Measurements from ENCODE around the gene OFD1.
A peak's percentile ranks its signal among the peaks of the same experiment; 100 is the strongest.

OFD1 gene, protein sequence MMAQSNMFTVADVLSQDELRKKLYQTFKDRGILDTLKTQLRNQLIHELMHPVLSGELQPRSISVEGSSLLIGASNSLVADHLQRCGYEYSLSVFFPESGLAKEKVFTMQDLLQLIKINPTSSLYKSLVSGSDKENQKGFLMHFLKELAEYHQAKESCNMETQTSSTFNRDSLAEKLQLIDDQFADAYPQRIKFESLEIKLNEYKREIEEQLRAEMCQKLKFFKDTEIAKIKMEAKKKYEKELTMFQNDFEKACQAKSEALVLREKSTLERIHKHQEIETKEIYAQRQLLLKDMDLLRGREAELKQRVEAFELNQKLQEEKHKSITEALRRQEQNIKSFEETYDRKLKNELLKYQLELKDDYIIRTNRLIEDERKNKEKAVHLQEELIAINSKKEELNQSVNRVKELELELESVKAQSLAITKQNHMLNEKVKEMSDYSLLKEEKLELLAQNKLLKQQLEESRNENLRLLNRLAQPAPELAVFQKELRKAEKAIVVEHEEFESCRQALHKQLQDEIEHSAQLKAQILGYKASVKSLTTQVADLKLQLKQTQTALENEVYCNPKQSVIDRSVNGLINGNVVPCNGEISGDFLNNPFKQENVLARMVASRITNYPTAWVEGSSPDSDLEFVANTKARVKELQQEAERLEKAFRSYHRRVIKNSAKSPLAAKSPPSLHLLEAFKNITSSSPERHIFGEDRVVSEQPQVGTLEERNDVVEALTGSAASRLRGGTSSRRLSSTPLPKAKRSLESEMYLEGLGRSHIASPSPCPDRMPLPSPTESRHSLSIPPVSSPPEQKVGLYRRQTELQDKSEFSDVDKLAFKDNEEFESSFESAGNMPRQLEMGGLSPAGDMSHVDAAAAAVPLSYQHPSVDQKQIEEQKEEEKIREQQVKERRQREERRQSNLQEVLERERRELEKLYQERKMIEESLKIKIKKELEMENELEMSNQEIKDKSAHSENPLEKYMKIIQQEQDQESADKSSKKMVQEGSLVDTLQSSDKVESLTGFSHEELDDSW

DNA sequence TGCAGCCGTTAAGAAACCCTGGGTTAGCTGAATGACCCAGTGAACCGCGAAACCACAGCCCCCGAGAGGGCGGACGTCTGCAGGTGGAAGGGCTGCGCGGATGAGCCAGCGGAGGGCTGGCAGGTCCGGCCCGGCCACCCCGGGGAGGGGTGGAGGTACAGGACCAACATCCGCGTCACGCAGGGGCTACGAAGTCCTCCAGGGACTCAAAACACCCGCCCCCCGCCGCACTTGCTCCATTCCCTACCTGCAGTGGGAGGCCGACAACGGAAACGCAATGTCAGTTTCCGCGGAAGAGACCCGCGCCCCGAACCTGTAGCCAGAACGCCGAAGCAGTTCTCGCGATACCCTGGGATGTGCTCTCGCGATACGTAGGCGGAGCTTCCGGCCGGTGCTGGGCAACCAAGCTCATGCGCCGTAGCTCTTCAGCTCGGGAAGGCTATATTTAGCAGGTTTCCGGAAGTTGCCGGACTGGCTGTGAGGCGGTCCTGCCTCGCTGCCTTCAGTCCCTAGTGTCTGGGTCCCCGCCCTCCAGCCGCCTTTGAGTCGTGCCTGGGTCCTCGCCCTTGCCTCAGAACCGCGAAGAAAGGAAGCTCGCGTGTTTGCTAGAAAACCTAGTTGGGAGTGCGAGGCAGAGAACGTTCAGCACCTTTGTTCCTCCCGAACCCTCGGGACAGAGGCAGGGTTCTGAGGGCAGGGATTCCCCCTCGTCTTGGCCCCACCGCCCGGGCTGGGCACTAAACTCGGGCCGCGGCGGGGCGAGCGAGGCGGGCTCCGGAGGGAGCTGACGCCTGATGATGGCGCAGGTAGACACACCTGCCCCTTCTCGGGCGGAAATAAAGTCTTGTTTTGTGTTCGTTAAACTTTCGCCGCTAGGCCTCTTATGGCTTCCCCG, at the start of gene OFD1, which contains the start of gene TRAPPC2:
TSS of gene OFD1 (plus strand) at position 471 of the 895 bp plus-strand sequence. CDS start at position 795, 324 bp downstream.
TSS of gene TRAPPC2 (minus strand) at position 343 of the 895 bp plus-strand sequence. CDS start 14,657 bp downstream, outside the sequence.
- TF ChIP-seq, protein P1, sequence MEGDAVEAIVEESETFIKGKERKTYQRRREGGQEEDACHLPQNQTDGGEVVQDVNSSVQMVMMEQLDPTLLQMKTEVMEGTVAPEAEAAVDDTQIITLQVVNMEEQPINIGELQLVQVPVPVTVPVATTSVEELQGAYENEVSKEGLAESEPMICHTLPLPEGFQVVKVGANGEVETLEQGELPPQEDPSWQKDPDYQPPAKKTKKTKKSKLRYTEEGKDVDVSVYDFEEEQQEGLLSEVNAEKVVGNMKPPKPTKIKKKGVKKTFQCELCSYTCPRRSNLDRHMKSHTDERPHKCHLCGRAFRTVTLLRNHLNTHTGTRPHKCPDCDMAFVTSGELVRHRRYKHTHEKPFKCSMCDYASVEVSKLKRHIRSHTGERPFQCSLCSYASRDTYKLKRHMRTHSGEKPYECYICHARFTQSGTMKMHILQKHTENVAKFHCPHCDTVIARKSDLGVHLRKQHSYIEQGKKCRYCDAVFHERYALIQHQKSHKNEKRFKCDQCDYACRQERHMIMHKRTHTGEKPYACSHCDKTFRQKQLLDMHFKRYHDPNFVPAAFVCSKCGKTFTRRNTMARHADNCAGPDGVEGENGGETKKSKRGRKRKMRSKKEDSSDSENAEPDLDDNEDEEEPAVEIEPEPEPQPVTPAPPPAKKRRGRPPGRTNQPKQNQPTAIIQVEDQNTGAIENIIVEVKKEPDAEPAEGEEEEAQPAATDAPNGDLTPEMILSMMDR (conservative IDR thresholded peaks at IDR 0.05; ENCODE audit: low read depth, low read length): no peak
- Histone ChIP-seq H3K27ac (peak within 1 kb of the TSS; percentile 93), H3K4me3 (IDR thresholded peaks at IDR 0.05; ENCODE audit: insufficient read depth, low read depth, low read length) (no peak within 1 kb of the TSS), H4K20me1 (ENCODE audit: insufficient read depth) (no peaks in the 10 kb centered on the region), H2AFZ (ENCODE audit: low read depth) (peak within 1 kb of the TSS; percentile 61), H3K27me3 (ENCODE audit: insufficient read depth, low read depth) (no peaks in the 10 kb centered on the region), H3K4me2 (peak within 1 kb of the TSS; percentile 78), H3K36me3 (ENCODE audit: insufficient read depth) (no peaks in the 10 kb centered on the region), H3K79me2 (ENCODE audit: insufficient read depth, low read depth) (peaks cover 37% of the 10 kb centered on the region; the same call in 1 of the 2 replicates), H3K4me1 (ENCODE audit: low read depth, poor library complexity, severe bottlenecking) (peaks cover 41% of the 10 kb centered on the region), H3K9ac (peak within 1 kb of the TSS; percentile 81)

DNA sequence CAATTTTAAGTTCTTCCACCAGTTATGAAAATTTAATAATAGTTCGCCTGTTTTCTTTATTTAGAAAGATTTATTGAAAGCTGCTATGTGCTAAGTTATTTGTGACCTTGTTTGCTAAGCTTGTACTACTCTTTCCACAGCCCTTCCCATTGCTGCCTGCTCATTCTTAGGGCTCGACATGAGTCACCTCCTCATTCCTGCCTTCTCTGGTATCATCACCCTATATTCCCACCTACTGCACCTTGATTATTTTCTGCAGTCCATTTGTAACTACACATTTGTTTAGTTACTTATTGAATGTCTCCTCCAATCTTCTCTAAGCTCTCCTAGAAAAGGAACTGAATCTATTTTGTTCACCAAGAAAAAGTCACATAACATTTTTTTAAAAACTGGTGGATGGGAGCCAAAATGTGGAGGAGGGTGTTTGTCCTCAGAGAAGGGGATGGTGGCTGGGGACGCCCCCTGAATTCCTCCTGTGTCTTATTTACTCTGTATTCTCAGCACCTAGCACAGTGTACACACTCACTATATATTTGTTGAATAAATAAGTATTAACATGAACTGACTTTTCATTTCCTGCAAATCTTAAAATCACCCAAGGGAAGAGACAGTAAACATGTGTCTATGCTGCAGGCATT, 49.3 kb upstream of the OFD1 start:
- Histone ChIP-seq H2AFZ (ENCODE audit: low read depth) (no peak overlapping the region), H3K4me1 (ENCODE audit: low read depth, poor library complexity, severe bottlenecking) (peaks cover 21% of the 10 kb centered on the region), H3K36me3 (ENCODE audit: insufficient read depth) (no peaks in the 10 kb centered on the region), H3K79me2 (ENCODE audit: insufficient read depth, low read depth) (peaks cover 12% of the 10 kb centered on the region), H3K4me2 (no peak overlapping the region), H4K20me1 (ENCODE audit: insufficient read depth) (no peaks in the 10 kb centered on the region), H3K4me3 (IDR thresholded peaks at IDR 0.05; ENCODE audit: insufficient read depth, low read depth, low read length) (no peak overlapping the region), H3K27me3 (ENCODE audit: insufficient read depth, low read depth) (no peaks in the 10 kb centered on the region), H3K27ac (no peak overlapping the region), H3K9ac (no peak overlapping the region)
- TF ChIP-seq, protein P1 (conservative IDR thresholded peaks at IDR 0.05; ENCODE audit: low read depth, low read length): no peak

DNA sequence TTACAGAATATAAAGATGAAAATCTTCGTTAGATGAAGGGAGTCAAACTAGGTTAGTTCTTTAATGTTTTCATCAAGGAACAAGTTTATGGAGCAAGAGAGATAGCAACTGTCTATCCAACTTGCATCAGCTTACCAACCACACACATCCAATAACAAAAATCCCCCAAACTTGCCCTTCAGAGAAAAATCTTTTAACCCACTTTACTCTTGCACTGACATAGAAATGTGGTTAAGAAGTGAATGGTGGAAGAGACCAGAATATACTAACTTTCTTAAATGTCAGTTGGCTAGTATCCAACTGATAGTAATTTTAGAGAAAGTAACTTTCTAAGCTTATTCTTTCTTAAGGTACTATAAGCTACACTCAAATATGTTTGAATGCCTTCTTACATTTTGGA, 47.3 kb upstream of the OFD1 start:
- Histone ChIP-seq H3K36me3 (ENCODE audit: insufficient read depth) (no peaks in the 10 kb centered on the region), H3K4me2 (no peak overlapping the region), H3K9ac (no peak overlapping the region), H3K79me2 (ENCODE audit: insufficient read depth, low read depth) (peaks cover 30% of the 10 kb centered on the region), H4K20me1 (ENCODE audit: insufficient read depth) (no peaks in the 10 kb centered on the region), H2AFZ (ENCODE audit: low read depth) (no peak overlapping the region), H3K4me1 (ENCODE audit: low read depth, poor library complexity, severe bottlenecking) (peaks cover 39% of the 10 kb centered on the region), H3K27me3 (ENCODE audit: insufficient read depth, low read depth) (no peaks in the 10 kb centered on the region), H3K4me3 (IDR thresholded peaks at IDR 0.05; ENCODE audit: insufficient read depth, low read depth, low read length) (no peak overlapping the region), H3K27ac (no peak overlapping the region)
- TF ChIP-seq, protein P1 (conservative IDR thresholded peaks at IDR 0.05; ENCODE audit: low read depth, low read length): no peak

All from KMS-11 (cell line).